CMK (cell line): ENCODE results near the gene LRP11.
"Not testable (repeated sequence)": the region's sequence is repeated elsewhere in the genome, so short reads cannot be mapped to it uniquely, and the experiment has no call there.

Experiments
- DNase-seq: peaks from one replicate; pipeline ENCODE4 v3.0.0-alpha.2; 2010; ENCODE audit warnings: low read depth

The LRP11 gene

GRCh38 chr6:149897855-149898744 is 33.9 kb upstream of the LRP11 start, which contains the start of gene RAET1E:
TSS of gene RAET1E (minus strand) at chr6:149898113. CDS start at chr6:149890901, 7,212 bp downstream.
- no peak for DNase-seq

DNA sequence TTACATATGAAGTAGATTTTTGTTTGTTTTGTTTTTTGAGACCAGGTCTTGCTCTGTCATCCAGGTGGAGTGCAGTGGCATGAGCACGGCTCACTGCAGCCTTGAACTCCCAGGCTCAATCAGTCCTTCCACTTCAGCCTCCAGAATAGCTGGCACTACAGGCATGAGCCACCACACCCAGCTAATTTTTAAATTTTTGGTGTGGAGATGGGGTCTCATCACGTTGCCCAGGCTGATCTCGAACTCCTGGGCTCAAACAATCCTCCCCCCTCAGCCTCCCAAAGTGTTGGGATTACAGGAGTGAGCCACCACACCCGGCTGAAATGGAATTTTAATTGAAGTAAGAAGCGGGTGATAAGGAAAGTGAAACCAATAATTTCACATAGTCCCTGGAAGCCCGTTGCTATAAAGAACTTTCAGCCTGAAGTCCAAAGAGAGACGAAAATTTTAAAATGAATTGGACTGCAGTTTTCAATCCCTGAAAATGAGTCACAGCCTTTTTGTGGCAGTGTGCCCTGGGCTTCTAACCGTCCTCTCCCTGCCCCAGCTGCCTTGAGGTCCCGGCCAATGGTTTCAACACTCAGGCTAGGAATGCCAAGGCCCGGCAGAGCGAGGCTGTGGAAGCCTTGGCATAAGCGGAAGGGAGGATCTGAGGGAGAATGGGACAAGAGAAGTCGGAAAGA is 33.0 kb upstream of the LRP11 start:
- DNase-seq, result no peak

DNA sequence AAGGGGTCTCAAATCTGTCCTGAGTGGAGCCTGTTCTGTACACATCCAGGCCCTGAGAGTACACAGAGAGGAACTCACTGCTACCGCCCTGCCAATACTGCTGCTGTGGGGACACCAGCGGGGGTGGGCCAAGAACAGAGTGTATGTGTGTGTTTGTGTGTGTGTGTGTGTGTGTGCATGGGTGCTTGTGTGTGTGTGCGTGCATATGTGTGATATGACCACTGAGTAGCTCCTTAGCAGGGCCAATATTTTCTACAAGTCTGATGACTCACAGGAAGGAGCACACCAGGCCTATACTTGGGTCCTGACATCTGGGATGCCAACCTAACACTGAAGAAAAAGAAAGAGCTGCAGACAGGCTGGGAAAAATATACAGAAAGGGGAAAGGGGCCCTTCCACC is 32.3 kb upstream of the LRP11 start:
- no peak for DNase-seq

- DNase-seq, result no peak
Observed at GRCh38 chr6:149895833-149896271, 31.7 kb upstream of the LRP11 start.

GRCh38 chr6:149895048-149895590 is 31.0 kb upstream of the LRP11 start:
- no peak for DNase-seq

DNA sequence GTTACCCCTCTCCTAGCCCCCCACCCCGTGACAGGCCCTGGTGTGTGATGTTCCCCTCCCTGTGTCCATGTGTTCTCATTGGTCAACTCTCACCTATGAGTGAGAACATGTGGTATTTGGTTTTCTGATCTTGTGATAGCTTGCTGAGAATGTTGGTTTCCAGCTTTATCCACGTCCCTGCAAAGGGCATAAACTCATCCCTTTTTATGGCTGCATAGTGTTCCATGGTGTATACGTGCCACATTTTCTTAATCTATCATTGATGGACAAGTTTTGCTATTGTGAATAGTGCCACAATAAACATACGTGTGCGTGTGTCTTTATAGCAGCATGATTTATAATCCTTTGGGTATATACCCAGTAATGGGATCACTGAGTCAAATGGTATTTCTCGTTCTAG is 27.7 kb upstream of the LRP11 start:
- not testable (repeated sequence) for DNase-seq

DNA sequence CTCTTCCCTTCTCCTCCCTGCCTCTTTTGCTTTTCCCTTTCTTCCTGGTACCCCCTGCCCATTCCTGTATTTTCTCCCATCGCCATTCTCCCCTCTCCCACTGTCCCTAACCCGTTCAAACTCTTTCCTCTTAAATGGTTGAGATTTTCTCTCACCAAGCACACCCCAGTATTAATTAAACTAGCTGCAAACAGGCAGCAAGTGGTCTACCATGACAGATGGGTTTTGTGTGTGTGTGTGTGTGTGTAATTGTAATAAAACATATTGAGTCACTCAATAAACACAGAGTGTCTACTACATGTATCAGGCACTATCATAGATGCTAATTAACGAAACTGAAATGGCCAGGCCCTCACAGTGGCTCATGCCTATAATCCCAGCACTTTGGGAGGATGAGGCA is 27.1 kb upstream of the LRP11 start:
- no peak for DNase-seq

DNA sequence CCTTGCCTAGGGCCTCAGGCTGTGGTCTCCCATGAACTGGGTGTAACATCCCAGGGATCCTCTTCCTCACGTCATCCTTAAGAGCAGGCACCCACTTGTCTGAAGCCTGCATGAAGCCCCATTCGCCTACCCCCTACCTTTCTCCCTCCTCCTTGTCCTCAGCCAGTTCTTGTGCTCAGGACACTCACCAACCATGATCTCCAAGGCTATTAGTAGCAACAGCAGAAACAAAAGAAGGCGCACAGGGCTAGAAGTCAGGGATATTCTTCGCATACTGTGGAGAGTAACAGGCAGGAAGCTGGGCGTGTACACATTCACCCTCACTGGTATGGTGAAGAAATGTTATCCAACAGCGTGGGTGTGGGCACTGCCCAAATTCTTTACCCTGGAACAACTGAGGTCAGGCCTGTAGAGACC is 26.5 kb upstream of the LRP11 start:
- DNase-seq, result no peak

DNA sequence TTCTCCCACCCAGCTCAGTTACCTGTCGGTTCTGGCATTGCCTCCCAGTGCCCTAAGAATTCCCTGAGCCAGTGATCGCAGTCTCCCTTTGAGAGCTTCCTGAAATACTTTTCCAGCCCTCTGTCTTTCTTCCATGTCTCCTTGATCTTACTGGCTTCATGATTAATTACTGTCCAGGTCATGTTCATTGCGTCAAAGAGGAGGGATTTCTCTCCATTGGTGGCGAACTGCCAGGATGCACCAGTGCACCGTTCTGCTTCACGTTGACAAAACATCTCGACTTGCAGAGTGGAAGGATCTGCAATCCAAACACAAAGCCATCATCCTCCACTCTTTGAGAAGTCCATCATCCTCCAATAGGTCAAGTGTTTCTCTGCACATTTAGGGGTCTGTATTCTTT is 25.2 kb upstream of the LRP11 start:
- DNase-seq, result no peak

- DNase-seq, result no peak
Observed at GRCh38 chr6:149888659-149889058, 24.5 kb upstream of the LRP11 start.

- no peak for DNase-seq
Observed at GRCh38 chr6:149888093-149888492, 23.9 kb upstream of the LRP11 start.

DNA sequence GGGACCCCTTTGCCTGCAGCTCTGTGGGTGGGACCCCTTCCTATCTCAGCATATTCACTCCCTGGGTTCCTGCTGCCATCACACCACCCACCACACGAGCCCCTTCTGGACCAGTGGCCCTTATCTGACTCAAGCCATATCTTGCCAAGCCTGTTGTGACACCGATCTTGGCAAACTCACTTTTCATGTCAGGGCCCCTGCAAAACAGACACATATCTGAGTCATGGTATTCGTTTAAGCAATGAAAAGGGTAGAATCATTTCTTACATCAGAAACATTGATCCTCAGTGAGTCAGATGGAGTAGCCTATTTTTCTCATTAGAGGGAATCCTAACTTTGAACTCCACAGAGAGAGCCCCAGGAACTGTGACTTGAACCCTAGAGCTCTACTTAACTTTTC is 23.2 kb upstream of the LRP11 start:
- no peak for DNase-seq

DNA sequence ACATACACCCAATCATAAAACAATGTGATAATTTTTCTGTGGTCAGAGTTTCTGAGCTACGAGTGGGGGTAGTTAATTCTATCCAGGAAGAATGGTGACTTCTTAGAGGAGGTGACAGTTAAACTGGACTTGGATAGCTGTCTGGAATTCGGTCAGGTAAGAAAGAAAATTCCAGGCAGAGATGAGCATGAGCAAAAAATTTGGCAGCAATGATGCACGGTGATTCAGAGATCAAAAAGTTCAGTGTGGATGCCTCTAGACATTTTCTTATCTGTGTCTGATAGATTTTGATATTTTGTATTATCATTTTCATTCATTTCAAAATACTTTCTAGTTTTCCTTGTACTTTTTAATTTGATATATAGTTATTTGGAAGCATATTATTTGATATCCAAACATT is 21.7 kb upstream of the LRP11 start:
- no peak for DNase-seq

- DNase-seq, result no peak
Observed at GRCh38 chr6:149884617-149885016, 20.5 kb upstream of the LRP11 start.

- DNase-seq, result no peak
Observed at GRCh38 chr6:149884215-149884614, 20.1 kb upstream of the LRP11 start.

DNA sequence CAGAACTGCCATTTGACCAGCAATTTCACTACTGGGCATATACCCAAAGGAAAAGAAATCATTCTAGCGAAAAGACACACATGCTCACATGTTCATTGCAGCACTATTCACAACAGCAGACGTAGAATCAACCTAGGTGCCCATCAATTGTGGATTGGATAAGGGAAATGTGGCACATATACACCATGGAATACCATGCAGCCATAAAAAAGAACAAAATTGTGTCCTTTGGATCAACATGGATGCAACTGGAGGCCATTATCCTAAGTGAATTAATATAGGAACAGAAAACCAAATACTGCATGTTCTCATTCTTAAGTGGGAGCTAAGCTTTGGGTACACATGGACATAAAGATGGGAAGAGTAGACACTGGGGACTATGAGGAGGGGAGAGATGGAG is 17.7 kb upstream of the LRP11 start:
- no peak for DNase-seq

- no peak for DNase-seq
Observed at GRCh38 chr6:149881066-149881766, 17.1 kb upstream of the LRP11 start.

DNA sequence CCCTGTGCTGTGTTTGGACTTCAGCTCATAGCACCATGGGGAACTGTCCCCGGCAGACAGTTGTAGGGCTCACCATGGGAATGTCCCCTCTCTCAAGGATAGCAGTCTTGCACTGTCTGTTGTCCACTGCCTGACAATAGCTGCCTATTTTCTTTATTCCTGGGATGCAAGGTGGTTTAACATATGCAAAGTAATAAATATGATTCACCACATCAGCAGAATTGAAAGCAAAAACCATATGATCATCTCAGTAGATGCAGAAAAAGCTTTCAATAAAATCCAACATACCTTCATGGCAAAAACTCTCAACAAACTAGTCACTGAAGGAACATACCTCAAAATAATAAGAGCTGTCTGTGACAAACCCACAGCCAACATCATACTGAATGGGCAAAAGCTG is 13.5 kb upstream of the LRP11 start:
- DNase-seq, result no peak

- no peak for DNase-seq
Observed at GRCh38 chr6:149876241-149876933, 12.2 kb upstream of the LRP11 start.

- no peak for DNase-seq
Observed at GRCh38 chr6:149872233-149872632, 8.1 kb upstream of the LRP11 start.

- DNase-seq, result no peak
Observed at GRCh38 chr6:149871182-149871581, 7.0 kb upstream of the LRP11 start.
